Suprapubic skin (tissue), 4 donors: ENCODE measurements around the gene INPP5B.
"Not testable (repeated sequence)": the region's sequence is repeated elsewhere in the genome, so short reads cannot be mapped to it uniquely, and the experiment has no call there.

Experiments used
- EP300 ChIP-seq: sonication (generic); formaldehyde crosslinking; IDR thresholded peaks from one replicate; pipeline ENCODE4 v1.6.1; 2017; ENCODE audit warnings: antibody characterized with exemption
- POLR2A ChIP-seq, 2 donors: fragments of 450-650 bp; IDR thresholded peaks; one replicate each; pipeline ENCODE4 v1.6.1; 2017; ENCODE audit warnings: antibody characterized with exemption in 2 of 2, mild to moderate bottlenecking in 2 of 2, moderate library complexity in 2 of 2
- POLR2AphosphoS5 ChIP-seq, 3 donors: sonication (generic); formaldehyde crosslinking; IDR thresholded peaks; one replicate each; pipeline ENCODE4 v1.6.1; 2017; ENCODE audit warnings: antibody characterized with exemption in 3 of 3
- TF ChIP-seq, protein P1 (sequence below), 2 donors: fragments of 200-600 bp in 1 of 2; fragments of 450-650 bp in 1 of 2; sonication (generic) in 1 of 2; IDR thresholded peaks; one replicate each; pipeline ENCODE4 v1.5.1; 2016 to 2019; ENCODE audit warnings: antibody characterized with exemption in 2 of 2, mild to moderate bottlenecking in 1 of 2, moderate library complexity in 1 of 2

DNA sequence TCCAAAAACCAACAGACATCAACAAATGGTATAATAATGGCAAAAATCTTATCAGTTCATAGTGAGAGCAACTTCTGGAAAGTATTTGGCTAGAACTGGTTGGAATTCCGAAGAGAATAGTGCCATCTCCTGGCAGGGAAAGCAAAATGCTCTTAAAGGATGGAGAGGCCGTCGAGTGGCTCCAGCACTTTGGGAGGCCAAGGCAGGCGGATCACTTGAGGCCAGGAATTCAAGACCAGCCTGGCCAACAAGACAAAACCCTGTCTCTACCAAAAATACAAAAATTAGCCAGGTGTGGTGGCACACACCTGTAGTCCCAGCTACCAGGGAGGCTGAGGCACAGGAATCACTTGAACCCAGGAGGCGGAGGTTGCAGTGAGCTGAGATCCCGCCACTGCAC is 28.2 kb upstream of the INPP5B start:
- TF ChIP-seq, protein P1, sequence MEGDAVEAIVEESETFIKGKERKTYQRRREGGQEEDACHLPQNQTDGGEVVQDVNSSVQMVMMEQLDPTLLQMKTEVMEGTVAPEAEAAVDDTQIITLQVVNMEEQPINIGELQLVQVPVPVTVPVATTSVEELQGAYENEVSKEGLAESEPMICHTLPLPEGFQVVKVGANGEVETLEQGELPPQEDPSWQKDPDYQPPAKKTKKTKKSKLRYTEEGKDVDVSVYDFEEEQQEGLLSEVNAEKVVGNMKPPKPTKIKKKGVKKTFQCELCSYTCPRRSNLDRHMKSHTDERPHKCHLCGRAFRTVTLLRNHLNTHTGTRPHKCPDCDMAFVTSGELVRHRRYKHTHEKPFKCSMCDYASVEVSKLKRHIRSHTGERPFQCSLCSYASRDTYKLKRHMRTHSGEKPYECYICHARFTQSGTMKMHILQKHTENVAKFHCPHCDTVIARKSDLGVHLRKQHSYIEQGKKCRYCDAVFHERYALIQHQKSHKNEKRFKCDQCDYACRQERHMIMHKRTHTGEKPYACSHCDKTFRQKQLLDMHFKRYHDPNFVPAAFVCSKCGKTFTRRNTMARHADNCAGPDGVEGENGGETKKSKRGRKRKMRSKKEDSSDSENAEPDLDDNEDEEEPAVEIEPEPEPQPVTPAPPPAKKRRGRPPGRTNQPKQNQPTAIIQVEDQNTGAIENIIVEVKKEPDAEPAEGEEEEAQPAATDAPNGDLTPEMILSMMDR (IDR thresholded peaks at IDR 0.05) = peak; percentile 27 to 32
- not testable (repeated sequence) for TF ChIP-seq POLR2A (IDR thresholded peaks at IDR 0.05); POLR2AphosphoS5 (IDR thresholded peaks at IDR 0.05); EP300
